Renal cortical epithelial cell (primary cell): ENCODE data around the gene DBH. TPM values are rescaled to one million over a fixed set of nuclear protein-coding genes. Genes with fewer than 3 reads are reported as not detected.

Experiments used
- DNase-seq: peaks from one replicate; pipeline ENCODE4 v3.0.0-alpha.2; 2011; ENCODE audit warnings: low read depth
- total RNA-seq: library from RNA; depleted of rRNA; stranded (reverse); fragments of >200 nt; gene quantifications from 2 replicates; pipeline ENCODE4 v1.2.3, GENCODE V29; 2014

DBH gene
- total RNA-seq, 1 donor from 2014 or later: not detected

GRCh38 chr9:133643978-133644760, 8.0 kb downstream of the DBH start:
- no peak for DNase-seq

- DNase-seq: no peak
These were observed 9.0 kb downstream of the DBH start for GRCh38 chr9:133645021-133645765.

GRCh38 chr9:133647148-133647547, 11.0 kb downstream of the DBH start:
- no peak for DNase-seq

- no peak for DNase-seq
These were observed 11.8 kb downstream of the DBH start for GRCh38 chr9:133647765-133648469.

GRCh38 chr9:133649194-133649593, 13.0 kb downstream of the DBH start:
- DNase-seq: no peak

- no peak for DNase-seq
These were observed 13.9 kb downstream of the DBH start for GRCh38 chr9:133650026-133650425.

GRCh38 chr9:133653638-133654037, 17.5 kb downstream of the DBH start:
- no peak for DNase-seq

GRCh38 chr9:133654736-133655657, 18.8 kb downstream of the DBH start:
- no peak for DNase-seq

- no peak for DNase-seq
These were observed 19.5 kb downstream of the DBH start for GRCh38 chr9:133655701-133656100.

GRCh38 chr9:133656211-133657119, 20.3 kb downstream of the DBH start:
- DNase-seq: no peak

- DNase-seq: no peak
These were observed 21.0 kb downstream of the DBH start for GRCh38 chr9:133657120-133657661.

GRCh38 chr9:133658442-133659431, 22.6 kb downstream of the DBH start:
- peak; percentile 13 for DNase-seq

- no peak for DNase-seq
These were observed 23.4 kb downstream of the DBH start for GRCh38 chr9:133659516-133659915.

GRCh38 chr9:133661846-133662540, 25.8 kb downstream of the DBH start:
- no peak for DNase-seq

GRCh38 chr9:133664173-133665050, 28.2 kb downstream of the DBH start:
- DNase-seq: no peak

GRCh38 chr9:133665096-133665495, 28.9 kb downstream of the DBH start:
- DNase-seq: no peak

- DNase-seq: no peak
These were observed 29.4 kb downstream of the DBH start for GRCh38 chr9:133665535-133665934.
